HT-29 (cell line): ENCODE measurements around the gene NAPEPLD. TPM values are rescaled to one million over a fixed set of nuclear protein-coding genes. Genes with fewer than 3 reads are reported as not detected.
A peak's percentile ranks its signal among the peaks of the same experiment; 100 is the strongest.
"Not testable (repeated sequence)": the region's sequence is repeated elsewhere in the genome, so short reads cannot be mapped to it uniquely, and the experiment has no call there.

Experiments used
- DNase-seq: peaks from one replicate; pipeline ENCODE4 v3.0.0-alpha.2; 2015; ENCODE audit warnings: low spot score
- total RNA-seq: library from RNA; depleted of rRNA; stranded (reverse); fragments of >200 nt; shearing (Covaris generic); gene quantifications from 2 replicates; pipeline ENCODE4 v1.2.3, GENCODE V29; 2014

The NAPEPLD gene
- total RNA-seq, 1 experiment from 2014 or later, result 6.9 TPM

GRCh38 chr7:103144754-103145153 lies 4.1 kb downstream of the NAPEPLD start:
- DNase-seq, result not testable (repeated sequence)

GRCh38 chr7:103143868-103144267 lies 5.0 kb downstream of the NAPEPLD start:
- no peak for DNase-seq

- DNase-seq, result no peak
Measured at GRCh38 chr7:103142494-103142893, 6.4 kb downstream of the NAPEPLD start.

- no peak for DNase-seq
Measured at GRCh38 chr7:103141753-103142404, 7.0 kb downstream of the NAPEPLD start.

- DNase-seq, result no peak
Measured at GRCh38 chr7:103140685-103141084, 8.2 kb downstream of the NAPEPLD start.

GRCh38 chr7:103140061-103140460 lies 8.8 kb downstream of the NAPEPLD start:
- DNase-seq, result no peak

- no peak for DNase-seq
Measured at GRCh38 chr7:103134836-103135554, 13.9 kb downstream of the NAPEPLD start.

- no peak for DNase-seq
Measured at GRCh38 chr7:103132995-103133688, 15.8 kb downstream of the NAPEPLD start.

GRCh38 chr7:103130901-103131624 lies 17.8 kb downstream of the NAPEPLD start:
- DNase-seq, result peak; percentile 20

- DNase-seq, result no peak
Measured at GRCh38 chr7:103129702-103130549, 19.0 kb downstream of the NAPEPLD start.

- DNase-seq, result no peak
Measured at GRCh38 chr7:103127006-103127405, 21.9 kb downstream of the NAPEPLD start.

- no peak for DNase-seq
Measured at GRCh38 chr7:103124429-103124979, 24.4 kb downstream of the NAPEPLD start.

- no peak for DNase-seq
Measured at GRCh38 chr7:103123529-103123928, 25.4 kb downstream of the NAPEPLD start.

- DNase-seq, result no peak
Measured at GRCh38 chr7:103121641-103122040, 27.3 kb downstream of the NAPEPLD start.

GRCh38 chr7:103120362-103120761 lies 28.5 kb downstream of the NAPEPLD start:
- no peak for DNase-seq

GRCh38 chr7:103119791-103120291 lies 29.1 kb downstream of the NAPEPLD start:
- DNase-seq, result no peak

- DNase-seq, result no peak
Measured at GRCh38 chr7:103117465-103117864, 31.4 kb downstream of the NAPEPLD start.

- no peak for DNase-seq
Measured at GRCh38 chr7:103116991-103117390, 31.9 kb downstream of the NAPEPLD start.

- DNase-seq, result no peak
Measured at GRCh38 chr7:103116511-103116910, 32.4 kb downstream of the NAPEPLD start.

GRCh38 chr7:103115771-103116170 lies 33.1 kb downstream of the NAPEPLD start:
- no peak for DNase-seq
